Right lobe of liver (tissue), 4 donors: ENCODE measurements around the gene AADACL2.

ENCODE experiments used
- POLR2A ChIP-seq: fragments of 450-650 bp; IDR thresholded peaks from one replicate; pipeline ENCODE4 v1.6.1; 2017; ENCODE audit warnings: antibody characterized with exemption, mild to moderate bottlenecking
- TF ChIP-seq, protein P1 (sequence below), 4 donors: fragments of 200-600 bp in 3 of 4; fragments of 450-650 bp in 1 of 4; IDR thresholded peaks; one replicate each; pipeline versions ENCODE4 v1.5.1 to v1.8.0; 2016 to 2022; ENCODE audit warnings: antibody characterized with exemption in 4 of 4, mild to moderate bottlenecking in 2 of 4
- donor health status: DM: no; HTN: no; CAD: no.
- donor health status: DM: no; HTN: no; CAD: no.
- donor health status: DM: no; HTN: yes; CAD: no.

DNA sequence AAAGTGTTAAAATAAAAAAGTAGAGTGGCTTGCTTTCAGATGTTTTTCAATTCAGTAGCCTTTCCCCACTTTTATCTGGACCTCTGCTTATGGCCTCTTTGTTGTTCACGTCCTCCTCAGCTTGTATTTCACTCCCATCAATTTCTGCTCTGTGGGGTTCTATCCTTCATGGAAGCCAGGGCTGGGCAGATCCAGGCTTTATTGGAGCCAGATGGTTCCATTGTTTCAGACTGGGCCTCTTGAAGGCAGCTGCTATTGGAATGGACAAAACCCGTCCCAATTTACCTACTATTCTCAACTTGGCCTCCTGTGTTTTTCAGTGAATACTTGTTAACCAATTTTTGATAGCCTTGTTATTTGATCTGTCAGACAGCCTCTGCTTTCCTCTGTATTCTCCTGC is 10.9 kb upstream of the AADACL2 start:
- TF ChIP-seq, protein P1, sequence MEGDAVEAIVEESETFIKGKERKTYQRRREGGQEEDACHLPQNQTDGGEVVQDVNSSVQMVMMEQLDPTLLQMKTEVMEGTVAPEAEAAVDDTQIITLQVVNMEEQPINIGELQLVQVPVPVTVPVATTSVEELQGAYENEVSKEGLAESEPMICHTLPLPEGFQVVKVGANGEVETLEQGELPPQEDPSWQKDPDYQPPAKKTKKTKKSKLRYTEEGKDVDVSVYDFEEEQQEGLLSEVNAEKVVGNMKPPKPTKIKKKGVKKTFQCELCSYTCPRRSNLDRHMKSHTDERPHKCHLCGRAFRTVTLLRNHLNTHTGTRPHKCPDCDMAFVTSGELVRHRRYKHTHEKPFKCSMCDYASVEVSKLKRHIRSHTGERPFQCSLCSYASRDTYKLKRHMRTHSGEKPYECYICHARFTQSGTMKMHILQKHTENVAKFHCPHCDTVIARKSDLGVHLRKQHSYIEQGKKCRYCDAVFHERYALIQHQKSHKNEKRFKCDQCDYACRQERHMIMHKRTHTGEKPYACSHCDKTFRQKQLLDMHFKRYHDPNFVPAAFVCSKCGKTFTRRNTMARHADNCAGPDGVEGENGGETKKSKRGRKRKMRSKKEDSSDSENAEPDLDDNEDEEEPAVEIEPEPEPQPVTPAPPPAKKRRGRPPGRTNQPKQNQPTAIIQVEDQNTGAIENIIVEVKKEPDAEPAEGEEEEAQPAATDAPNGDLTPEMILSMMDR (IDR thresholded peaks at IDR 0.05), result no peak
- TF ChIP-seq POLR2A, result no peak
